Stimulated activated CD8-positive, alpha-beta memory T cell treated with anti-CD3 and anti-CD28 coated beads, Interleukin-7, amount 100 ng/mL, for 48 hours (primary cell): ENCODE measurements around the gene ANXA8.
"Not testable (repeated sequence)": the region's sequence is repeated elsewhere in the genome, so short reads cannot be mapped to it uniquely, and the experiment has no call there.

ENCODE experiments used
- DNase-seq, 2 donors: peaks; one replicate each; pipeline ENCODE4 v3.0.0-alpha.2; 2020; ENCODE audit warnings: low read depth in 1 of 2; ENCODE audit errors: extremely low read depth in 1 of 2

The ANXA8 gene, protein sequence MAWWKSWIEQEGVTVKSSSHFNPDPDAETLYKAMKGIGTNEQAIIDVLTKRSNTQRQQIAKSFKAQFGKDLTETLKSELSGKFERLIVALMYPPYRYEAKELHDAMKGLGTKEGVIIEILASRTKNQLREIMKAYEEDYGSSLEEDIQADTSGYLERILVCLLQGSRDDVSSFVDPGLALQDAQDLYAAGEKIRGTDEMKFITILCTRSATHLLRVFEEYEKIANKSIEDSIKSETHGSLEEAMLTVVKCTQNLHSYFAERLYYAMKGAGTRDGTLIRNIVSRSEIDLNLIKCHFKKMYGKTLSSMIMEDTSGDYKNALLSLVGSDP

DNA sequence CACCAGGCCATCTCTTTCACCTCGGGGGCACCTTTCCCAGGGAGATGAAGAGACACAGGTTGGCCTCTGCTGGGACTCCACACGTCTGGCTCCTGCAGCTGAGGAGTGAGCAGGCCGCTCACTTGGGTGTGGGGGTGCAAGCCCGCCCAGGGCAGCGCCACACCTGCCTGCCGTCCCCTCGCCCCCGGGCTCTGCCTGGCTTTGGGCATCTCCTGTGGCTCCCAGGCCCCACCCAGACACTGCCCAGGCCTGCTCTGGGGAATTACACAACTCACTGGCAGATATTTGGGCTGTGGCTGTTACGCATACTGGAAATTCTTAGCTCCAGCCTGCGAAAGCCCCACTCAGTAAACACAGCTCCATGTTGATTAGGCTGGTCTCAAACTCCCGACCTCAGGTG, at the start of gene ANXA8:
Gene ANXA8 (minus strand): TSS at position 193 of the 400 bp plus-strand sequence. CDS start 182 bp downstream, at position 11.
- DNase-seq = not testable (repeated sequence)

DNA sequence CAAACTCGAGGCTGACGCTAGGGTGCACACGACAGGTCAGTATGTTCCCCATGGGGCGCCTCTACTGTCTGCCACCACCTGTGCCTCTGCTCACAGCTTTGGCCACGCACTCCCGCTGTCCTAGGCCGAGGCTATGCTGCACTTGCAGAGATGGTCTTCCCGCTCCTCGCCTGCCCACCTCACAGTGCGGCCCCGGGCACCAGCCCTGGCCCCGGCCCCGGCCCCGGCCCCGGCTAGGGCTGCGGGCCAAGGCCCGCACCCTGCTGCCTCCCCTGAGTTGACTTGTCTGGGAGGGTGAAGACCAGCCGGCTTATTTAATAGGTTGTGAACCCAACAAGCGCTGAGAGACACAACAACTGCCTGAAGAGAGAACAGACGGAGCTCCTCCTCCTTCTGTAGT, 39.6 kb upstream of the ANXA8 start, which contains the start of gene AGAP9:
Gene AGAP9 (minus strand): TSS at position 164 of the 400 bp plus-strand sequence. CDS start 112 bp downstream, at position 52.
- DNase-seq = not testable (repeated sequence)

DNA sequence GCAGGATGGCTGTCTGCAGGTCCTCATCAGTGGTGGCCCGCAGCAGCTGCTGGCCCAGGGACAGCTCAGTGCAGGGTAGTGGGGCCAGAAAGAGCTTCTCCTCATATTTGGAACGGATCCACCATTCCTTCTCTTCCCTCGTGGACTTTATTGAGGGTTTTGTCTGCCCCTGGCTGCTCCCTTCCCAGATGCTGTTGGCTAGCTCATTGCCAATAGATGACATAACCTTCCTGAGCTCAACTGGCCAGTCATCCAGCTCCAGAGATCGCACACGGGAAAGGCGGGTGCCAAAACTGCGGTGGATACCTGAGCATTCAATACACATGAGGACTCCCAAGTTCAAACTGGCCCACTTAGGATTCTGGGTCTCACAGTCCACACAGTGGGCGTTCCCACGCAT, 18.4 kb upstream of the ANXA8 start:
- DNase-seq = not testable (repeated sequence)

DNA sequence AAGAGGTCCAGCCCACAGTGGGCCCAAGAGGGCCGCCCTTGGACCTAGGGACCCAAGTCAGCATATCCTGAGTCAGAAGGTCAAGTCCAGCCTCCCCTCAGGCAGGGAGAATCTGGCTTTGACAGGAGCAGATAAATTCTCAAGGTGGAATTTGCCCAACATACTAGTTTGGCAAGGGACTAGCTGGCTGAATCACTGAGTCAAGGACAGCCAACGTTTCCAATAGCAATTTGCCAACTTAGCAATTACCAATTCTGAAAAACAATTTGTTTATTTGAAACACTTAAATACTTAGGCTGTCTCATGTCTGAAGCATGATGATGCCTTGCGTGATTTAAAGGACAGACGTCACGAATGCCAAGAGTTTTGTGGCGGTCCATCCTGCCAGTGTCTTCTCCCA, 10.3 kb upstream of the ANXA8 start:
- not testable (repeated sequence) for DNase-seq

DNA sequence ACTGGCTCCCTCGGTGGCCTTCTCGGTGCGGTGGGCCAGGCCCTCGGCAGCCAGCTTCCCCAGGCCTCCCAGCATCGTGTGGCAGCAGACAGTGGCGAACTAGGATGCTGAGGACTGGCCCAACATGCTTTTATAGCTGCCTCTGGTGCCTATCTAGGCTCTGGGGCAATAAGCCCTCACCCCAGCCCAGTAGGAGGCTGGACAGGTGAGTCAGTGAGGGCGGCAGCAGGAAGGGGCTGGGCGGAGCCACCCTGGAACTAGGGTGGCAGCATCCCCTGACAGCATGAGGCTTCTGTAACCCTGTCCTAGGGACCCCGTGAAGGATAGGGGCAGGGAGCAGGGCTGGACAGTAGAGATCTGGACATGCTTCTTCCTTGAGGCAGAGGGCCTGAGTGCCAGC, 7.7 kb upstream of the ANXA8 start, which contains the start of gene FAM25G:
Gene FAM25G (minus strand): TSS at position 101 of the 400 bp plus-strand sequence. CDS start 26 bp downstream, at position 75.
- not testable (repeated sequence) for DNase-seq

DNA sequence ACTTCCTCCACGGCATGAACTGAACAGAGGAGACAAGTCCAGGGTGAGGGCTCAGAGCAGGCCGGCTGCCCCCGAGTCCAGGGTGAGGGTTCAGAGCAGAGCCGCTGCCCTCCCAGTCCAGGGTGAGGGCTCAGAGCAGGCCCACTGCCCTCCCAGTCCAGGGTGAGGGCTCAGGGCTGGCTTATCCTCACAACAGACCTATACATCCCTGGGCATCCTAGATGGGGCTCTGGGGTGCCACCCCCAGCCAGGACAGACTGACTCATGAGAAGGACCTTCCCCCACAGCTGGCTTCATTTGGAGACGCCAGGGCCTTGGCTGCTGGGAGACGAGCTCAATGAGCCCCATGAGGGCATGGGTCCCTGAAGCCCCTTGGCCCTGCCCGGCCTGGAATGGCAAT, 5.7 kb upstream of the ANXA8 start:
- DNase-seq = not testable (repeated sequence)

DNA sequence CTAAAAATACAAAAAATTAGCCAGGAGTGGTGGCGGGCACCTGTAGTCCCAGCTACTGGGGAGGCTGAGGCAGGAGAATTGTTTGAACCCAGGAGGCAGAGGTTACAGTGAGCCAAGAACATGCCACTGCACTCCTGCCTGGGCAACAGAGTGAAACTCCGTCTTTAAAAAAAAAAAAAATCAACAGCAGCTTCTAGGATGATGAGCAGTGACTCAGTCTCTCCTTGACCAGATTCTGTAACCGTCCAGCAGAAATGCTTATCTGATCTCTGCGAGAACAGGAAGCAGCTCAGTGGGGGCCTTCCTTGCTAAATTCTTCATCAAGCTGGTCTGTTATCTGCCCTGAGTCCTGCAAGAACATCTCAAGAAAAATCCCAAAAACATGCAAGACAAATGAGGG, 2.0 kb upstream of the ANXA8 start:
- not testable (repeated sequence) for DNase-seq

DNA sequence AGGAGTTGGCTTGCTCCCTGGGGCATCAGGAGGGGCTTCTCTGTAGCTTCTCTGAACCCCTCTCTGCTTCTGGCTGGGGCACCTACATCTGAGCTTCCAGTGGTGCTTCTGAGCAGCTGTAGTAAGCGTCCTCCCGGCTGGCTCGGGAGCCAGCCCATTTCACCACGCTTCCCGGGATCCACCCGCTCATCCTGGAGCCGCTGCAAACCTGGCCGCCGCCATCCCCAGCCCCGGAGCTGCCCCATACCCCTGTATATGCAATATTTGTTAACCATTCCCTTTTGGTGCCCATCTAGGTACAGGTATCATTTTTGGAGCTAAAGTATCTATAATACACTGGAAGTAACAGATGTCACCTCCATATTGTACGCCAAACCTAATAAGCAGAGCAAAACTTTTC, 871 bp upstream of the ANXA8 start:
- not testable (repeated sequence) for DNase-seq

DNA sequence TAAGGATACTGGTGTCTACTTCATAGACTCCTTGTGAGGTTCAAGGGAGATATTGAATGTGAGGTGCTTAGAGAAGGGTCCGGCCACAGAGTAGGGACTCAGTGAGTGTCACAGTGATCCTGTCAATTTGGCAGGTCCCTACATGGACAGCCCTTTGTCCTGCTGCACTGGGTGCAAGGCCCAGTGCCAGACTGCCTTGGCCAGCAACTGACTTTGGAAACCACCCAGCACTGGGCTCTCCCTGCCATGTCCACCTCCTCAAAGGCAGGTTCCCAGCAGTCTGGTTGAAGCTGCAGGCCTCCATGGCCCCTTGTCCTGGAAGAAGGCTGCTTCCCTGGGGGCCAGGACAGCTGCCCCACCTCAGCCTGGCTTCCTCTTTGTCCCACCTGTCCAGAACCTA, 1.5 kb downstream of the ANXA8 start:
- not testable (repeated sequence) for DNase-seq

DNA sequence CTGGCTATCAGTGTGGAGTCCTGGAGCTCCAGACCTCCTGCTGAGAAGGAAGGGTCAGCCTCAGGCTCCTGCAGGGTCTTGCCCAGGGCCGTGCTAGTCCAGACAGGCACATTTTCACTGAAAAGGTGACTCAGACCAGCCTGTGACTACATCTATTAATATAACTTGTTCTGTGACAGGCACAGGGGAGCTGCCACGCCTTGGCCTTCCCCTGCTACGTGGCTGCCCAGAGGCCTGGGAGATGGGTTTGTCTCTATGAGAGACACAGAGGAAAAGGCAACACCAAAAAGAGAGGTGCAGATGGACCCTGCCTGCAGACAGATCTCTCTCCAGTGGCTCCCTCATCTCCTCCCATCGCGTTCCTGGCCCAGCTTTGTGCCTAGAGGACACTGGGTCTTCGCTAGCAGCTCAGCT, 2.1 kb downstream of the ANXA8 start:
- DNase-seq = not testable (repeated sequence)

DNA sequence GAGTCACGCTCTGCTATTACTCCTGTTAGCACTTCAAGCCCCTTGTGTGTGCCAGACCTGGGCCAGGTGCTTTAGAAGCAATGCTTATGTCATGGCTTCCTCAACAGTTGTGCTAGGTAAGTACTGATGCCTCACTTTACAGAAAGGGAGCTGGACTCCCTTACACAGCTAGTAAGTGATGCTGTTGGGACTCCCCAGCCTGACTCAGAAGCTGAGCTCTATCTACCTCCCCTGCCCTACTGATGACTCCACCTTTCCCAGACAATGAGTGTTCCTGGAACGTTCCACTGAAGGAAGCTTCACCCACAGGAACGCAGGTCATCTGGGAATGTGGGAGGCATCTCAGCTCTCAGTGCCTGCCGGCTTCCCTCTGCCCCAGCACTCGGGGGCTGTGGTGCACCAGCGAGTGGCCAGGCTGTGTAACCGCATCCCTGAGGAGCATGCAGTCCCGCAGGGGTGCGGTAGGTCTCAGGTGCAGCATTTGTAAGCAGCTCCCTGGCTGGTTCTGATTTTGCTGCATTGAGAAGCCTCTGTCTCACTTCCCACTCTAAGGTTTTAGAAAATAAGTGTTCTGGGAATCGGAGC, 2.6 kb downstream of the ANXA8 start:
- DNase-seq = not testable (repeated sequence)

DNA sequence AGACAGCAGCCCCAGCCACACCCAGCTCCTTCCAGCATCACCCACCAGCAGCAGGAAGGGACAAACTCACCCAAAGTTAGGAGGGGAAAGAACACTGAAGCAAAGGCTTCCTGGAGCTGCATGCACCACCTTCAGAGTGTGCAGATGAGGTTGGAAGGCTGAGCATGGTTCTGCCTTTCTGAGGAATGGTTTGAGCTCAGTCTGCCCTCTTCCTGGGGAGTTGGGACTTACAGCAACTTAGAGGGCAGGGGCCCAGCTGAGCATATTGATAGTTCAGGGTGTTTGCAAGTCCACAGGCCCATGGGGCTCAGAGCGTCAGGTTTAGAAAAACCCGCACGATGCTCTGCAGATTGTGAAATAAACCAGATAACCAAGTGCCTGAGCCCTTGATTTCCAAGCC, 3.8 kb downstream of the ANXA8 start:
- not testable (repeated sequence) for DNase-seq

DNA sequence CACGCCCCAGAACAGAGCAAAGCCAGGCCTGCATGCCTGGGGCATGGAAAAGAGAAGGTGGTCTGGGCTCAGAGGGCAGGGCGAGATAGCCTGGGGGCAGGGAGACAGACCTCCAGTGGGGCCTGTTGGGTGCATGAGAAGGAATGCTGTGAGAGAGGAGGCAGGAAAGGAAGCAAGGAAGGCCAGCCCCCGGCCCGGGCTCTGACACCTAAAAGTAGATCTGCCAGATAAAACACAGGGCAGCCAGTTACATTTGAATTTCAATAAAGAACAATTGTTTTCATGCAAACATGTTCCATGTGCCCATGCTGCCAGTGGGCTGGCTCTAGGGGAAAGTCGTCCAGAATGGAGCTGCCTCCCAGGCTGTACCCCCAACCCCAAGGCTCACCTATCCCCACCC, 5.8 kb downstream of the ANXA8 start:
- DNase-seq = not testable (repeated sequence)

DNA sequence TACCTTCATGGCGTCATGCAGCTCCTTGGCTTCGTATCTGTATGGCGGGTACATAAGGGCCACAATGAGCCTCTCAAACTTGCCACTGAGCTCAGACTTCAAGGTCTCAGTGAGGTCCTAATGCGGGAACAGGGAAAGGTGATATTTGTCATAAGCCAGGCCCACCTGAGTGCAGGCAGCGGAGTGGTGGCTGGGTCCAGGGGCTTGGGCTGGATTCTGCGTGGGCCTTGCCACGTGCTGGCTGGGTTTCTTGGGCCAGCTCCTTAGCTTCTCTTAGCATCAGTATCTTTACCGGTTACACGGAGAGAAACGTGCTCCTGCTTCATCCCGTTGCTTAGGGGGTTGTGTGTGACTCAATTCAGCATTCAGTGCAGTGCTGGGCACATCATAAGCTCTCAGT, 6.8 kb downstream of the ANXA8 start:
- not testable (repeated sequence) for DNase-seq

DNA sequence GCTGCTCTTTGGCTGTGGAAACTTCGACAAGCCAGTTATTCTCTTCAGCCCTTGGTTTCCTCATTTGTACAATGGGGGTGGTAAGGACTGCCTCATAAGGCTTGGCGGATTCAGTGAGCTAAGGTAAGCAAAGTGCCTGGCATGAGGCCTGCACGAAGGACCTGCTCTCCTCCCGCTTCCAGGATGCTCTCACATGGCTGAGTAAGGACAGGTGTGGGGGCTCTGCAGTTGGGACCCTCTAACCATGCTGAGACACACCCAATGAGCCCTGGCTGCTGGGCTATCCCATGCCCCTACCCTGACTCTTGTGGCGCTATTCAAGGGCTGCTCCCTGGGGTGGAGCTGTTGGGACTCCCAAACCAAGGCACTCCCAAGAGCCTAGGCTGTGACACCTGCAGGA, 8.8 kb downstream of the ANXA8 start:
- not testable (repeated sequence) for DNase-seq

DNA sequence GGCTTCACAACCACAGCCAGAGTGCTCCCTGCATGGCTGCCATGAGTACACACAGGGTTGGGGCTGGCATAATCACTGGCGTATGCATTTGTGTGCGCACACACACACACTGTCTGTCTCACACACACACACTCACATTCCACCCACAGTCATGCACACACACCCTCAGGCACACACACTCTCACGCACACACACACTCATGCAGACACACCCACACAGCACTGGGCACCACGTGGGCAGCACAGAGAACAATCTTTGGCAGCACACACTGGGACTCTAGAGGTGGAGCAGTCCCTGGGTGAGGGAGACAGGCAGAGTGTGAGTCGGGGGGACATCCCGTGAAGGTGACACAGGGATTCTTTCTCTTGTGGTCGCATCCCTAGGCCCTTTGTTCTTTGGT, 10.4 kb downstream of the ANXA8 start:
- not testable (repeated sequence) for DNase-seq

DNA sequence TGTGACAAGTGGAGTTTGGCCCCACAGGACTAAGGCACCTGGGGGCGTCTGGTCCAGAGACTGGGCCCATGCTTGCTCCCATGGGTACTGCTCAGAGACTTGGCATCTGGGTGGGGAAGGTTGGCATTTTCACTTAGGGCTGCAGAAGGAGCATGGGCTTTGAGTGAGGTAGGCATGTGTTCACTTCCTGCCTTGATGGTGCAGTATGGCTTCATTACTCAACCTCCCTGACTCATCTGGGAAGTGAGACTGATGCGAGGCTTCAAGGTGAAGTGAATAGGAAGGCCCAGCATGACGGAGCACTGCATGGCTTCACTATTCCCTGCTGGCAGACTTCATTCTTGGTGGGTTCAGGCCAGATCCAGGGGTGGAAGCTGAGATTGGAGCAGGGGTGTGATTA, 11.3 kb downstream of the ANXA8 start:
- DNase-seq = not testable (repeated sequence)

DNA sequence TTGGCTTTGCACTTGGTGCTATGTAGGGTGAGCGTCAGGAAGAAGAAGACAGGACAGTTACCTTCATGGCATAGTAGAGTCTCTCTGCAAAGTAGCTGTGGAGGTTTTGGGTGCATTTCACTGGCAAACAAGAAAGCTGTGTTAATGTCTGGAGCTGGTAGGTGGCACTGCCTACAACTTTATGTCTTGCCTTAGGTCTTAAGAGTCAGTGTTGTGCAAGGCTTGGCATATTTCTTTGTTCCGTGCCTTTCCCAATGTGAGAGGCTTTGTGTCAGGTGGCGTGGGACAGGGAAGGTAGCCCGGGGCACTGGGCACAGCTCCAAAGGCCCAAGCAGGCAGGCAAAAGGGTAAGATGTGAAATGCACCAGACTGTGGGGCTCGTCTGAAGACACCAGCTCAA, 11.8 kb downstream of the ANXA8 start:
- DNase-seq = not testable (repeated sequence)

DNA sequence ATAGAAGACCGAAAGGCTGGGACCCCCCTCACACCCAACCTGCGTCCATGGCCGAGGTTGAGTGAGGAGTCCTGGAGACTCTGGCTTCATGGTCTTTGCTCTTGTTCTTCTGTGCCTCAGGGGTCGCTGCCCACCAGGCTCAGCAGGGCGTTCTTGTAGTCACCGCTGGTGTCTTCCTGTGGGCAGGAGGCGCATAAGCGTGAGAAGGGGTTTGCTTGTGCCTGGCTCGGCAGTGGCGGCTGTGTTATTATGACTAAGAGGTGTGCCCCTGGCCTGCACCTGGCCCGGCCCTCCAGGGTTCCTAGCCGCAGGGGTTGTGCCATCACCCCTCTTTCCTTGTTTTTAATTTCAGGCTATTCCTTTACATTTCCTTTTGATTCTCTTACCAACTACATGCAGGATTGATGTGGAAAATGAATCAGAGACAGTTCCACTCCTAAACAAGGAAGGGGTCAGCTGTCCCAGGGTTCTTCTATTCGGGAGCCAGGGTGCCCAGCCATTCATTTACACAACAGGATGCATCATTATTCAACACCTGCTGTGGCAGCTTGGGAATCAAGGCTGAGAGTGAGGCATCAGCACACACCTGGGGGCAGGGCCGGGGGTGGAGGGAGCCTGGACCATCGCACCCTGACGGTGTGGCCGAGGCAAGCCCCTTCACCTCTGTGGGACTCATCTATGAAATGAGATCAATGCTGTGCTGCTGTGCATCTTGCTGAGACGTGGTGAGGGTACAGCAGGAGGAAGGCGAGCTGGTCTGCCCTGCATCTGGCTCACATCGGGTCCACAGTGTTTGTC, 15.0 kb downstream of the ANXA8 start:
- not testable (repeated sequence) for DNase-seq

DNA sequence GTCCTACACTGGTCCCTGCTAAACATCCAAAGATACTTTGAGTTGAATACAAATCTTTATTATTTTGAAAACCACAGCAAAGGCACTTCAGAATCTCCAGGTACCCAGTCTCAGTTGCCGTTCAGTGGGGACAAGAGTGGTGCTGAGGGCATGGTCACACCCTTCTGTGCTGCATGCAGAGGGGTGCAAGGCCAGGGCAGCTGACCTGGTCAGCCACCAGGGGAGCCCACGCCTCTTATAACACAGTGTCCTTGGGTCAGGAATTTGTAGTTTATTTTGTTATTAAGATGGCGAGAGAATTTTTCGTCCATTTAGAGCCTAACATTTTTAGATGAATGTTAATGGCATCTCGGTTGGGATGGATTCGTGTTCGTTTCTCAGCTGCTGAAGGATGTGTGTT, 16.0 kb downstream of the ANXA8 start:
- DNase-seq = not testable (repeated sequence)

DNA sequence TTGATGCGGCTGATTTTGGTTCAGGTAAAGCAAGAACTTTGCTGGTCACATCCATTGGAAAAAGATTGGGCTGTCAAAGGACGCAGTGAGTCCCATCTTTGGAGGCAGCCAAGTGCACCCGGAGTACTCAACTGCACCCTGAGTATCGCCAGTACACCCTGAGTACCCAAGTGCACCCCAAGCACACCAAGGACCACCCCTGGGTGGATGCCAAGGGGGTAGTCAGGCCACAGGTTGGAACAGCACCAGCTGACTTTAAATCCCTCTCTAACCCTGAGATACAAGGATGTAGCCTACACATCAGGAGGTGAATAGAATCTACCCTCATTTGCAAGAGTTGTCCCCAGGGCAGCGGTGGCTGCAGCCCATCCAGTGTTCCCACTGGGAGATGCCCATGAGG, 16.5 kb downstream of the ANXA8 start:
- not testable (repeated sequence) for DNase-seq
